PC-3 (cell line): ENCODE results near the gene AKAP4.

Experiments
- EZH2 ChIP-seq: fragments of 300-600 bp; sonication (generic); IDR thresholded peaks from one replicate; pipeline ENCODE4 v1.6.1; 2017; ENCODE audit warnings: antibody characterized with exemption, mild to moderate bottlenecking, low read length; ENCODE audit not compliant: unreplicated experiment
- TF ChIP-seq, protein P1 (sequence below): fragments of 300-600 bp; sonication (generic); conservative IDR thresholded peaks from 2 replicates; pipeline ENCODE4 v1.5.1; 2017; ENCODE audit warnings: antibody characterized with exemption, low read depth, mild to moderate bottlenecking, low read length

- TF ChIP-seq, protein P1, sequence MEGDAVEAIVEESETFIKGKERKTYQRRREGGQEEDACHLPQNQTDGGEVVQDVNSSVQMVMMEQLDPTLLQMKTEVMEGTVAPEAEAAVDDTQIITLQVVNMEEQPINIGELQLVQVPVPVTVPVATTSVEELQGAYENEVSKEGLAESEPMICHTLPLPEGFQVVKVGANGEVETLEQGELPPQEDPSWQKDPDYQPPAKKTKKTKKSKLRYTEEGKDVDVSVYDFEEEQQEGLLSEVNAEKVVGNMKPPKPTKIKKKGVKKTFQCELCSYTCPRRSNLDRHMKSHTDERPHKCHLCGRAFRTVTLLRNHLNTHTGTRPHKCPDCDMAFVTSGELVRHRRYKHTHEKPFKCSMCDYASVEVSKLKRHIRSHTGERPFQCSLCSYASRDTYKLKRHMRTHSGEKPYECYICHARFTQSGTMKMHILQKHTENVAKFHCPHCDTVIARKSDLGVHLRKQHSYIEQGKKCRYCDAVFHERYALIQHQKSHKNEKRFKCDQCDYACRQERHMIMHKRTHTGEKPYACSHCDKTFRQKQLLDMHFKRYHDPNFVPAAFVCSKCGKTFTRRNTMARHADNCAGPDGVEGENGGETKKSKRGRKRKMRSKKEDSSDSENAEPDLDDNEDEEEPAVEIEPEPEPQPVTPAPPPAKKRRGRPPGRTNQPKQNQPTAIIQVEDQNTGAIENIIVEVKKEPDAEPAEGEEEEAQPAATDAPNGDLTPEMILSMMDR: no peak
- TF ChIP-seq EZH2: no peak
Measured at GRCh38 chrX:50183891-50184290, 16.9 kb downstream of the AKAP4 start.
